Measurements from ENCODE around the gene NRBF2. TPM values are rescaled to one million over a fixed set of nuclear protein-coding genes. Genes with fewer than 3 reads are reported as not detected.
A peak's percentile ranks its signal among the peaks of the same experiment; 100 is the strongest.

NRBF2 gene
- total and polyA plus RNA-seq, 9 of the 15 experiments (the other 6 are each of a cell fraction or from before 2014, with no cell fraction given): 20.8 to 52.1 (median 30.5) TPM

GRCh38 chr10:63084690-63085382, 48.3 kb upstream of the NRBF2 start:
- 9% methylated on average over 4 of the region's 4 CpGs for WGBS (ENCODE audit: insufficient coverage, low coverage, missing lambda C conversion rate)
- ChIA-PET CTCF (ENCODE audit: low intra/inter-chr PET ratio) (interaction anchor here (1.3 kb wide), 2 partner anchors 491 to 648 kb away, joined by 7 to 8 read pairs; no protein-coding TSS in a partner anchor), POLR2A (interaction anchor here (0.7 to 1.7 kb wide), 2 partner anchors 9 to 190 kb away, joined by 3 to 5 read pairs; no protein-coding TSS in a partner anchor)
- no peaks in the 10 kb centered on the region for H3K4me1 ChIP-seq (replicated peaks in 1 of 2; ENCODE audit: control insufficient read depth in 2 of 2, insufficient read depth in 2 of 2, low read length in 2 of 2)
- no peak overlapping the region for H3K4me3 ChIP-seq
- no peaks in the 10 kb centered on the region for H4K20me1 ChIP-seq (replicated peaks; ENCODE audit: control insufficient read depth, insufficient read depth, low read length)
- intact Hi-C loops (cut with micrococcal nuclease) (loop anchor here (5.0 kb wide), 5 partner anchors 72 to 648 kb away; no protein-coding TSS in a partner anchor), in situ Hi-C loops (cut with MboI) (no loop called here)
- no peak for TF ChIP-seq CTBP1 (IDR thresholded peaks at IDR 0.05; ENCODE audit: borderline replicate concordance)
- TF ChIP-seq TSC22D4 (tag; IDR thresholded peaks at IDR 0.05): no peak
- TF ChIP-seq ZNF316 (IDR thresholded peaks at IDR 0.05): peak; percentile 51
- TF ChIP-seq ZBED1 (IDR thresholded peaks at IDR 0.05): no peak
- no peak for TF ChIP-seq ZNF282 (CRISPR knock-in tag; IDR thresholded peaks at IDR 0.05)
- TF ChIP-seq, protein P1, sequence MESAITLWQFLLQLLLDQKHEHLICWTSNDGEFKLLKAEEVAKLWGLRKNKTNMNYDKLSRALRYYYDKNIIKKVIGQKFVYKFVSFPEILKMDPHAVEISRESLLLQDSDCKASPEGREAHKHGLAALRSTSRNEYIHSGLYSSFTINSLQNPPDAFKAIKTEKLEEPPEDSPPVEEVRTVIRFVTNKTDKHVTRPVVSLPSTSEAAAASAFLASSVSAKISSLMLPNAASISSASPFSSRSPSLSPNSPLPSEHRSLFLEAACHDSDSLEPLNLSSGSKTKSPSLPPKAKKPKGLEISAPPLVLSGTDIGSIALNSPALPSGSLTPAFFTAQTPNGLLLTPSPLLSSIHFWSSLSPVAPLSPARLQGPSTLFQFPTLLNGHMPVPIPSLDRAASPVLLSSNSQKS (CRISPR knock-in tag; IDR thresholded peaks at IDR 0.05): no peak
- TF ChIP-seq C11orf30 (IDR thresholded peaks at IDR 0.05; ENCODE audit: low read depth): peak; percentile 52; the same call in 1 of the 2 replicates
- no peak for TF ChIP-seq KLF1 (tag; IDR thresholded peaks at IDR 0.05)
- no peak overlapping the region for H3K27ac ChIP-seq (ENCODE audit: extremely low read depth, low read depth, low read length)
- H3K9ac ChIP-seq (ENCODE audit: insufficient read depth in 1 of 2, low read depth in 2 of 2, low read length in 2 of 2): no peak overlapping the region
- ATAC-seq: no peak
- no TSS peak for BruUV-seq (replicated peaks)
- H3K9me1 ChIP-seq (ENCODE audit: control insufficient read depth, insufficient read depth, low read length): no peaks in the 10 kb centered on the region
- H2AFZ ChIP-seq (ENCODE audit: low read depth, low read length): no peak overlapping the region
- no peak overlapping the region for H3K4me2 ChIP-seq (ENCODE audit: insufficient read depth, low read length)
- no peaks in the 10 kb centered on the region for H3K9me3 ChIP-seq (replicated peaks; ENCODE audit: control insufficient read depth, insufficient read depth, low read depth, low read length)
- H3K79me2 ChIP-seq (ENCODE audit: control insufficient read depth, insufficient read depth, low read length): no peaks in the 10 kb centered on the region
- 0 out of 5 replicates have a peak, but pooled peaks cover 0 to 5% of the 10 kb centered on the region in 2 experiments for H3K27me3 ChIP-seq (ENCODE audit: control insufficient read depth in 2 of 2, insufficient read depth in 2 of 2, low read length in 2 of 2)
- FAIRE-seq: no peak
- no peaks in the 10 kb centered on the region for H3K36me3 ChIP-seq (ENCODE audit: control insufficient read depth, insufficient read depth, low read length)
- DNase-seq (ENCODE audit: extremely low read depth in 1 of 4, low spot score in 3 of 4): no peak
